NOMO-1 (cell line): ENCODE measurements around the gene NUMA1.
A peak's percentile ranks its signal among the peaks of the same experiment; 100 is the strongest.

Experiments
- DNase-seq, 2 experiments: peaks; one replicate each; lab custom pipeline; 2025; ENCODE audit not compliant: unreplicated experiment in 2 of 2; lab: John Stamatoyannopoulos, UW

Gene NUMA1

DNA sequence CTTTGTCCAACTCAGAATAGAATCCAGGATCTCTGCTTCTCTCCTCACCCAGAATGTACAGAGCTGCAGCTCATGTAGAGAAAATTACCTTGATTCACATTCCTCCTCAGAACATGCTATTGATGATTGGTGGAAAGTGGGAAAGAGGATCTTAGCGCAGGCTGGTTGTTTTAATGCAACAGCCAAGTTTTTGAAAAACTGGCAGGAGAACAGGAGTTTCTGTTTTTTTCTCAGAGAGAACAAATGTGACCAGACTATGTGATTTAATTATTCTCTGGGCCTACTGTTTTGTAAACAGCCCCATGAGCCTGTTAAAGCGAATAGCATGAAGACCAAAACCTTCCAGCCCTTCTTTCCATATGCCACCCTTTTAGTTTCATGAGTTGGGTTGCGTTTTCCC lies 100.7 kb downstream of the NUMA1 start:
- DNase-seq = no peak

DNA sequence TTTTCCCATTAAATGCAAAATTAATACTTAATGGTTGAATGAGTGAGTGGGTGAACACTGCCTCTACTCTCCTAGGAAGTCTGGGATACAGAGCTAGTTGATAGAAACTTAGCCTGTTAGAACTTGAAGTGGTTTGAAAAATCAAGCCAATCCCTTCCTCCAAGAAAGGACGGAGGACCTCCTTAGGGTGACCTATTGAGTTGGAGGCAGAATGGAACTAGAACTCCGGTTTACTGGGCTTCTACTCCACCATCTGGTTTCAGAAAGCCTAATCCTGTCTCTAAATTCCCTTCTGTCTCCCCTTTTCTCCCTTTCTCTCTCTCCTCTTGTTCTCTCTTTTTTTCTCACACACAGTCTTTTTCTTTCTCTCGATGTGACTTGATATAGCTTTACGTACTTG lies 101.2 kb downstream of the NUMA1 start:
- DNase-seq = no peak

DNA sequence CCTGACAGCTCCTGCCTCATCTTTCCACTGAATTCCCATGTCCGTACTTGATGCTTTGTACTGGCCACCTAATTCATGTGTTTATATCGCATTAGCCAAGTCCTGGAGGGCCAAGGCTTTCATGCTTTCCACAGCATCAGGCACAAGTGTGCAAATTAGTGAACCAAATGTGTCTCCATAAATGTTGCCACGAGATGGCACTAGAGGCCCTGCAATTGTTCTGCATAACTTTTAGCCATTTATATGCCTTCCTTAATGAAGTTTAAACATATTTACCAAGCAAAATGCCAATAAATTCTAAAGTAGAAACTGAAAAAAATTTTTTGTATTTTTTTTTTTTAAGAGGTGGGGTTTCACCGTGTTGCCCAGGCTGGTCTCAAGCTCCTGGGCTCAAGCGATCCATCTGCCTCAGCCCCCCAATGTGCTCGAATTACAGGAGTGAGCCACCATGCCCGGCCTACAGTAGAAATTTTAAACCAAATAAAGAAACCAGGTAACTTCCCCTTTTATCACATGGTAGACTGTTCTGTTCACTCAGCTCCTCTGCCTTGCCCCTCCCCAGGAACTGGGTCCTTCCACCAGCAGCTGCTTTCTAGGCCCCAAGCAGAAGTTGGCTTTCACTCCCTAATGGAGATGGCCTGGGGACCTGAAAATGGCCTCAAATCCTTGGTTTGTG lies 102.5 kb downstream of the NUMA1 start:
- DNase-seq = peak; percentile 75 to 86

DNA sequence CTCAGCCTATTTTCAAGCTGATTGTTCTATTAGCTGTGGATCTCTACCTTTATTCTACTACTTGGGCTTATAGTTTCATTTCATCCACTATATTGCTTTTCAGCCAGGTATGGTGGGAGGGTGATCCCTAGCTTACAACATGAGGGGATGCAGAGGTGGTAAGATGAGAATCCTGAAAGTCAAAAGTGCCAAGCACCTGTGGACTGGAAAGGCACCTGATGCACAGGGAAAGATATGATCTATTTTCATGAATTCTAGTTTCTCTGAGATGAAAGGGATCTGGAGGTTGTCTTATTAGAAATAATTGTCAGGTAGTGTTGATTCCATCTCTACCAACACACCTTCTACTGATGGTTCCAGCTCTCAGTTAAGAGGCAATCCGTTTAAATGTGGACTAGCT lies 103.3 kb downstream of the NUMA1 start:
- no peak for DNase-seq

DNA sequence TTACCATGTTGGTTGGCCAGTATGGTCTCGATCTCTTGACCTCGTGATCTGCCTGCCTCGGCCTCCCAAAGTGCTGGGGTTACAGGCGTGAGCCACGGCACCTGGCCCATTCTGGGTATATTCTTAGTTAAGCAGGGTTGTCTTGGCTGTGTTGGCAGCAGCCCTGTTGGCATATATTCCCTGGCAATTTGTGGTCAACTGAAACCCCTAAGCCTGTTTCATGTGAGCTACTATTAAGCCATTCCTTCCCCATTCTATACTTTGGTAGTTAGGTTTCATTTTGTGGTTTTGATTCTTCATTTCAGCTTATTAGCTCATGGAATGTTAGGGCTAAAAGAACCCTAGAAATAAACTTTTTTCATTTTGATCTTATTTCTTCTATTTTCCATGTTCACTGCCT lies 103.8 kb downstream of the NUMA1 start:
- peak in 1 of 2 experiments; percentile 21 for DNase-seq

DNA sequence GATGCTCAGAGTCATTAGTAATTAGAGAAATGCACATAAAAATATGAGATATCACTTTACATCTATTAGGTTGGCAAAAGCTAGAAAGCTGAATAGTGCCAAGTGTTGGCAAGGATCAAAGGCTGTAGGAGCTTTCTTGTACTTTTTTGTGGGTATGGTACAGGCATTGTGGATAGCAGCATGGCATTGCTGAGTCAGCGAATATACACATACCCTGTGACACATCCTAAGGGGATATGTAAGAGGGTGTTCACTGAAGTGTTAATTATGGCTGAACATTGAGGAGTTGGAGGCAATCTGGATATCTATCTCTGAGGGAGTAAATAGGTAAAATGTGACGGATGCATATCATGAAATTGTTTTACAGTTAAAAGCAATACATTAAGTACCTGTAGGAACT lies 108.7 kb downstream of the NUMA1 start:
- DNase-seq = no peak

DNA sequence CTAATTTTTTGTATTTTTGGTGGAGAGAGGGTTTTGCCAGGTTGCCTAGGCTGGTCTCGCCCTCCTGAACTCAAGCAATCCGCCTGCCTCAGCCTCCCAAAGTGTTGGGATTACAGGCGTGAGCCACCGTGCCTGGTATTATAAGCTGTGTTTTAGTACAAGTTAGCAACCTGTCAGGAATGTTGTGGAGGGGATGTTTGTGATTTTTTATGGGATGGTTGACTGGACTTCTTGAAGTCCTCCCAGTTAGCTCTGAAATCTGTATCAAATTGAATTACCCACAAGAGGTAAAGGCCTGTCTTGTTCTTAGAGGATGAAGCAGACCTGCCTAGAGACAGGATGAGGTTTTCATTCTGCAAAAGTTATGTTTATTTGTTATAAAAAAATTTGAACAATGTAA lies 115.7 kb downstream of the NUMA1 start:
- no peak for DNase-seq

DNA sequence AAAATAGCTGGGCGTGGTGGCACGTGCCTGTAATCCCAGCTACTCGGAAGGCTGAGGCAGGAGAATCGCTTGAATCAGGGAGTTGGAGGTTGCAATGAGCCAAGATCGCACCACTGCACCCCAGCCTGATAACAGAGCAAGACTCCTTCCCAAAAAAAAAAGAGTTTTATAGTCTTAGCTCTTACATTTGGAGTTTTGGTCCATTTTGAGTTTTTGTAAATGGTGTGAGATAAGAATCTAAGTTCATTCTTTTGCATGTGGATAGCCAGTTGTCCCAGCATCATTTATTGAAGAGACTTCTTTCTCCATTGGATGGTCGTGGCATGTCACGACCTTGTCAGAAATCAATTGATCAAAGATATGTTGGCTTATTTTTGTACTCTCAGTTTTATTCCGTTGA lies 116.9 kb downstream of the NUMA1 start:
- no peak for DNase-seq

DNA sequence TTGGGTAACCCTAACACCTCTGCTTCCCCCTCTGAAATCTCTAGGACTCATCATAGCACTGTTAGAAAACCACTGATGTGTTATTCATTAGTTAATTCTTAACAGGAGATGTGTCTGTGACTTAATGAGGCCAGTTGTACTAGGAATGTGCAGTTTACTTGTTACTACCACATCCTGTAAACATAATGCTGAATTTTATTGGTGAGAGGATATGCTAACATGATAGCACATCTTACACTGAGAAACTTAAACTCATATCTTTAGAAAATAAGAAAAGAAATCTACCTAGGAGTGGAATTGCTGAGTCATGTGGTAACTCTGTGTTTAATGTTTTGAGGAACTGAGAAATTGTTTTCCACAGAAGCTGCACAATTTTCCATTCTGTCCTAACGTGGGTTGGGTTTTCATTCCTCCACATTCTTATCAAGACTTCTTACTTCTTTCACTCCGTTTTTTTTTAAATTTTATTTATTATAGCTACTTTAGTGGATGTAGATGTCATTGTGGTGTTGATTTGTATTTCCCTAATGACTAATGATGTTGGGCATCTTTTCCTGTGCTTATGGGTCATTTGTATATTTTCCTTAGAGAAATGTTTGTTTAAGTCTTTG lies 117.8 kb downstream of the NUMA1 start:
- DNase-seq = peak in 1 of 2 experiments; percentile 75

DNA sequence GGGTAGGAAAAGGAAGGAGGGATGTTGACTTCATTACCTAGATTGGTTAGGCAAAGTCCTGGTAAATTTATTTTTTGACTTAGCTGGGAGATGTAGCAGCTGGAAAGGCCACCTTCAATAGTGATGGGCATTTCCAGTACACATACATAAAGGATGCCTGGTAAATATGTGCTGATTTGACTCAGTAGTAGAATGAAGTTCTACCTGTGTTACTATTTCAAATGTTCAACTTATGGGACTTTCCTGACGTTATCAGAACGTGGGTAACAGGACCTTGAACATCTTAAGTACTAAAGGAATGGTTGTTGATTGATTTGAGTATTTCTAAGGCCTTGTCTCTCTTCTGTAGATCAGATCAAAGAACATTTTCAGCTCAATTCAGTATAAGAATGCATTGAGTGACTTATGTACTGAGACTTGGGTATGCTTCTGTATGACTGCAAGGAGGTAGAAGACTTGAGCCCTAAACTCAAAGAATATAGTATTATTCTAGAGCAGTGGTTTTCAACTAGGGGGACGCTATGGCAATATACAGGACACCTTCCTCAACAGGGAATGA lies 124.4 kb downstream of the NUMA1 start:
- DNase-seq = no peak
